Activated CD8-positive, alpha-beta memory T cell treated with anti-CD3 and anti-CD28 coated beads for 1 hour (primary cell): Measurements from ENCODE around the gene OR2H1.

Experiments
- DNase-seq, 2 donors: peaks; one replicate each; pipeline ENCODE4 v3.0.0-alpha.2; 2020; ENCODE audit warnings: low read depth in 1 of 2; ENCODE audit errors: extremely low read depth in 1 of 2

OR2H1 gene

DNA sequence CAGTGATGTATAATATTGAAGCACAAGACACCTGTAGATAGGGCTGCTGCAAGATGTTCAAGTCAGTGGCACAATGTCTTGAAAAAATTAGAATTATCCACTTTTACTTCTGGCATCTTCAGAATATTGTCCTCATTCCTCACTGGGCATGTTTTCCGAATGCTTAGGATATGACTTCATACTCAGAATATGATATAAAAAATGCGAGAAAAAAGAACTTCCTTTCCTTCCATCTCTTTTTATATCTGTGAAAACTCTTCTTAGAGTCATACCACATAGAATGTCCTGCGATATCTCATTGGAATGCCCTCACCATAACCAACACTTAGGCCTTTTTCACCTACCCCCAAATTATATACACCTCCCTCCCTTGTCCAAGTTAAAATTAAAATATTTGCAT, 26.2 kb downstream of the OR2H1 start:
- DNase-seq = no peak

- no peak for DNase-seq
Measured at GRCh38 chr6:29483735-29484134, 26.8 kb downstream of the OR2H1 start.

GRCh38 chr6:29486577-29486976, 29.6 kb downstream of the OR2H1 start:
- no peak for DNase-seq

DNA sequence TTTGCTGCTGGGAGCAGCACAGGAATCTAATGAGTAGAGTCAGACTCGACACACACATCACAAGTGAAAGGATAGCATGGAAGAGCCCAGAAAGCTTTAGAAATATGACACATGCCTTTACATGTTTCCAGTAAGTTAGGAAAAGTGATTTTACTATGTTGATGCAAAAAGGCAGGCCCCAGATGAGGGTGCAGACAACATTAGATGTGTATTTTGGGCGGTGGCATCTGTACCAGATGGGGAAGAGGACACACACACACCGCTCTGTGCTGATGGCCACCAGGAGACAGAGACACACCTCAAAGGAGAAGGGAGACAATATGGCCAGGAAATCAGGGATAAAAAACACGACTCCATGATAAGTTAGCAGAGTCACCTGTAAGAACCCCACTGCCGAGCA, 30.2 kb downstream of the OR2H1 start:
- no peak for DNase-seq

DNA sequence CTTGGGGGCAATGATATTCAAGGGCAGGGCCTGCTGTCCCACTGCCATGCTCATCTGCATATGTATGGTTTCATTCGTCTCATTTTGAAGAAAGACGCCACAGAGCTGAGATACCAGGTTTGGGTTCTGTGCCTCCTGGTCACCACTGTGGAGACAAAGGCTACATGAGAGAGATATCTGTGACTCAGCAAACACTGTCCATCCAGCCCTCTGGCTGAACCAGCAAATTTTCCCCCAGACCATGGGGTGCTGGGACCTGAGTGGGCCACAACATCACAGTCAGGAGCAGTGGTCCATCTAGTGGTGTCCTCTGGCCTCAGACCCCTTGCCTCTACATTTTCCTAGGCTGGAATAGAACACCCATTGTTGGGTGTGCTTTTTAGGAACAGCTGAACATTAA, 30.7 kb downstream of the OR2H1 start, which contains the start of gene MAS1L:
Gene MAS1L, minus strand, starts transcription at position 297 of the 400 bp plus-strand sequence. Its CDS starts 54 bp downstream, at position 243.
- DNase-seq = no peak

GRCh38 chr6:29488874-29489273, 31.9 kb downstream of the OR2H1 start:
- DNase-seq = no peak

- DNase-seq = no peak
Measured at GRCh38 chr6:29489286-29489685, 32.3 kb downstream of the OR2H1 start.

DNA sequence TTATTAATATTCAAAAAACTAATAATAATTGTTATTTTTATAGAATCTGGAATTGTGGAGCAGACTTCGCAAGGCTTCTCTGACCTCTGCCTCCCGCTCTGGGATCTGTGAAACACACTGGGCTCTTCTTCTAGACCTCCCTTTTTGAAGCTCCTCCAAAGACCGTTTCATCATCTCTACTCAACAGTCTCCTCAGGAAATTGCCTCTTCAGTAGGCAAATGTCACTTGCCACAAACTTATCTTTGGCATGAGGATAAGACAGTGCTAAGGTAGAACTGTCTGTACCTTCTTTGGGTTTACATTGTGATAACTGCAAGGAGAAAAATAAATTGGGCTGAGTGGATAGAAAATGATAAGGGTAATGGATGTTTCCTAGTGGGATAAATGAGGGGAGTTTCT, 33.1 kb downstream of the OR2H1 start:
- DNase-seq = no peak

DNA sequence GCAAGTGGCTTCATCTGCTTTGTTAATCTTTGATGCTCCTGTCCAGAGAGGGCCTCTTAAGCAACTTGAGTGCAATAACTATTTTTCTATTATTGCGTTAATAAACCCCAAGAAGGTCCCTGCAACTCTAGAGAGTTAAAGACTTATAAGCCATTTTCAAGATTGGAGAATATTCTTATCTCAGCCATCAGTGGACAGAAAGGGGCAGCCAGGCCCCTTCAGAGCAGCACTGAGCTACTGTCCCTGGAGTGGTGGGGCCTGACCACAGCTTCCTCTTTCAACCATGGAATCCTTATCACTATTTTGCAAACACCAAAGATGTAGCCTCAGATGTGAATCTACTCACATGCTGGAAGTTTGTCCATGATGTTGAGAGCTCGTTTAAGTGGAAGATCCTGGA, 33.6 kb downstream of the OR2H1 start:
- DNase-seq = no peak

DNA sequence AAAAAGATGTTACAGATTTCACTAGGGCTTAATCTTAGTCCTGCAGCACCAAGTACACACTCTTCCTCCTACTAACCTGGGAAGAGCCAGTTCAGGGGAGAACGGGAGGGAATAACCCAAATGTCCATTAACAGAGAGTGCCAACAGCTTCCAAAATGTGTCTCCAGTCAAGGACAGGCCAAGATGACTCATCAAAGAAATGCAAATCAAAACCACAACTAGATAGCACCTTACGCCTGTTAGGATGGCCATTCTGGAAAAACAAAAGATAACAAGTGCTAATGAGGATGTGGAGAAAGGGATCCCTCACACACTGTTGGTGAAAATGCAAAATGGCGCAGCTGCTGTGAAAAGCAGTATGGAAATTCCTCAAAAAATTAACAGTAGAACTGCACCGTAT, 34.6 kb downstream of the OR2H1 start:
- DNase-seq = no peak

GRCh38 chr6:29493261-29493660, 36.3 kb downstream of the OR2H1 start:
- no peak for DNase-seq

DNA sequence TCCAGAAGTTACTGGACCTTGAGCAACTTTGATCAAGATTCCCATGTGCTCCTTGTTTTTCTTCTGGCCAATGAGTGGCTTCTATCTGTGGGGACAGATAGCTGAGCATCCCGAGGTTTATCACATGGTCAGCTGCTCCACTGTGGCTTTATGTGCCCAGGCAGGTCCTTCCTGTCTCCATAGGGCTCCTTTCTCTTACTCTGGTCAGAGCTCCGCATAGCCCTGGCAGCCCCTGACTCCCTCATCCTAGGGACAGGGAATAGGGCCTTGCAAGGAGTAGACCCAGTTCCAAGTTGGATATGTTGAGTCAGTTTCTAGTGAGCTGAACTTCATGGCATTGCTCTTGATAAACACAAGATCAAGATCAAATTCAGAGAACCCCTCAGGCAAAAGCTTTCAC, 37.2 kb downstream of the OR2H1 start:
- DNase-seq = no peak

DNA sequence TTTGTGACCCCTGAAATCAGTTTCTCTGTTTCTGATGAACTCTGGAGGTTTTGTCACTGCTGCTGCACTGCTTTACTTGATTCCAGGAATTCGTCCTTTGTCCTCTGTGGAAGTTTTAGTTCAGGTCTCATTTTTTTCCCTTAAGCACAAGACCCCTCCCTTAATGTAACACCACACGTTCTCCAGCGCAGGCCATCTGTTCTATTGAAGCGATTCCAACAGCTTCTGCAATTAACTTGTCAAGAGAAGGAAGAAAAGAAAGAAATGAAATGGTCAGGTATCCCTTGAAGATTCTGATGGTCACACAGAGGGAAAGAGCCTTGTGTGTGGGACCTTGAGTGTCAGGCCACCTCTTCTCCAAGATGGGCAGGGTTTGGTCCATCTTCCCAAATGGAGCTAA, 38.6 kb downstream of the OR2H1 start:
- DNase-seq = no peak

GRCh38 chr6:29496961-29497360, 40.0 kb downstream of the OR2H1 start:
- DNase-seq = no peak

GRCh38 chr6:29499704-29500103, 42.7 kb downstream of the OR2H1 start:
- no peak for DNase-seq

DNA sequence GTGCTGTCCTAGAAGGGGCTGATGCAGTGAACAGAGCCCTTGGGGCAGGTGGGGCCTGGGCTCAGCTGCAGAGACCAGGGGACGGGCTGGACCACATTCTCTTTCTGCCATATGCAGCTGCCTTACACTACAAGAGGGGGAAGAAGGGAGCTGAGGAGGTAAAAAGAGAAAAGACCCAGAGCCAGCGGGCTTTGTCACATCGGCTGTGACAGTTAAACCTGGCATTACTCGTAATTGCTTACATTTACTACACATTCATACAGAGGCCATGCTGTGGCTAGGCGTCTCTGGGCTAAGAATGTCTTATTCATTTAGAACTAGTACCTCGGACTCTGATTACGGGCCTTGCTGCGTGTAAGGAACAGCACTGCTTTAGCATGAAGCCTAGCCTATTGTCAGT, 43.6 kb downstream of the OR2H1 start:
- DNase-seq = no peak

DNA sequence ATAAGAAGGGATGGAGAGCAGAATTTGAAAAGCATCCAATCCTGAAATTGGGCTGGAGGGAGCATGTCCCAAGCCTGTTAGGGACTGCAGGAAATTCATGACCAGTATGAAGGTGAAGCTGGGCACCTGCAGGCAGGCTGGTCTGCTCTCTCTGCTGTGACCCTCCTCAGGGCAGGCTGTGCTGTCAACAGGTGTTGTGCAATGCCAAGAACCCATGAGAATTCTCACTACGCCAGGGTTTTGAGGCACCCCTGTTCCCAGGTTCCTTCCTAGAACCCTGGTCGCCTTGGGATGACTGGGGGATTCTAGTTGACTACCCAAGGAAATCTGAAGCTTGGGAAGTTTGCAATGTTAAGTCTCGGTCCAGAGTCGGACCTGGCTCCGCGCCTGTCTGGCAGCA, 44.2 kb downstream of the OR2H1 start:
- DNase-seq = no peak

DNA sequence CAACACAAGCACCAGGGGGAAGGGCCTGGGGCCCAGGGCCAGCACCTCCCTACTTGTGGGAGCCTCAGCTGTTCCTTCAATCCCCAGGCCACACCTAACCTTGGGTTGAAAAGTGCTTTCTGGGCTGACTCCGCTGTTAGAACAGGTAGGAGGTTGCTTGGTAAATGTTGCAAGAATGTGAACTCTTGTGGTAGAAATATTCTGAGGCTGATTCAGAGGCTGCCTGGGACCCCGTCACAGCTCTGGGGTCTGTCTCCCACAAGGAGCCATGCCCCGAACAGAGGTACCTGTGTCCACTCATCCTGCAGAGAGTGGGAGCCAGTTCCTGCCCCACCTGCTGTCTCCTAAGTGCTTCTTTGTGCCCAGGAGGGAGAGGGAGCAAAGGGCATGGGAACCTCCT, 45.2 kb downstream of the OR2H1 start:
- DNase-seq = no peak

- DNase-seq = no peak
Measured at GRCh38 chr6:29502597-29502996, 45.6 kb downstream of the OR2H1 start.

GRCh38 chr6:29504961-29505360, 48.0 kb downstream of the OR2H1 start:
- DNase-seq = no peak

- DNase-seq = no peak
Measured at GRCh38 chr6:29505808-29506207, 48.9 kb downstream of the OR2H1 start.

DNA sequence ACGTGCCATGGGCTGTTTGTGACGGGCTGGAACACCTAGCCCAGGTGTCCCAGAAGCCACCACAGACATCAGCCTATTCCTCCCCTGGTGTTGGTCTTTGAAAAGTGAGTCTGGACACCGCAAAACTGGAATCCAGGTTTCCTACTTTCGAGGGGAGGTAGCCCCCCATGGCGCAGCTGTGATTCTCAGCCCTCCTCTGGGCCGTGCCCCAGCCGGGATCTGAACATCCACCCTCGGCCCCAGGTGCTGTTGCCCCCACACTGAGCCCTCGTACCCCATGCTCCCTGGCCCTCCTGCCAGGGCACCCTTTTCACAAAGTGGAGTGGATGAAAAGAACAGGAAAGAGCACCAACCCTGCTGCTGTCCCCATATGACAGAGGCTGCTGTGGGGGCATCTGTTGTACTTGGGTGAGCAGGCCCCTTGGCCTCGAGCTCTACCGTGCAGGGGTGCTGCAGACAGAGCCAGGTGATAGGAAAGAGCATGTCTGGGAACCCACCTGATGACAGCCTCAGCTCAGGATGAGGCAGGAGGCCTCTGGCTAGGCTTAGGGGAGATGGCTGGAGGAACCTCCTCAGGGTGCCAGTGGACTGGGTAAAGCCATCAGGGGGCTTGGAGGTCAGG, 49.6 kb downstream of the OR2H1 start:
- DNase-seq = no peak

- DNase-seq = no peak
Measured at GRCh38 chr6:29507319-29507718, 50.4 kb downstream of the OR2H1 start.
